ENCODE results near the gene PGBD2. TPM values are rescaled to one million over a fixed set of nuclear protein-coding genes. Genes with fewer than 3 reads are reported as not detected.
"Not testable (repeated sequence)": the region's sequence is repeated elsewhere in the genome, so short reads cannot be mapped to it uniquely, and the experiment has no call there.

The PGBD2 gene
- total RNA-seq, 1 experiment from 2014 or later, result 7.0 TPM

GRCh38 chr1:248884632-248885295 is 21.3 kb upstream of the PGBD2 start:
- Mint-ChIP-seq H3K4me1 (ENCODE audit: low read depth, unreplicated experiment) (no peaks in the 10 kb centered on the region), H3K27me3 (ENCODE audit: insufficient read depth, unreplicated experiment) (no peaks in the 10 kb centered on the region), H3K27ac (ENCODE audit: unreplicated experiment) (no peak overlapping the region), H3K4me3 (ENCODE audit: unreplicated experiment) (no peak overlapping the region), H3K9me3 (ENCODE audit: unreplicated experiment) (no peaks in the 10 kb centered on the region), H3K36me3 (ENCODE audit: insufficient read depth, unreplicated experiment) (no peaks in the 10 kb centered on the region)
- no peak for DNase-seq
- no TSS peak for BruUV-seq (replicated peaks)
- intact Hi-C loops (cut with micrococcal nuclease; ENCODE audit: unreplicated experiment), result no loop called here
- ChIA-PET POLR2A (interaction anchor here (0.7 kb wide), 1 partner anchor 47 kb away, joined by 4 read pairs; no protein-coding TSS in a partner anchor), CTCF (no interaction called here)
- no peaks in the 10 kb centered on the region for H3K4me1 ChIP-seq
- no peaks in the 10 kb centered on the region for H3K9me3 ChIP-seq
- TF ChIP-seq, protein P1, sequence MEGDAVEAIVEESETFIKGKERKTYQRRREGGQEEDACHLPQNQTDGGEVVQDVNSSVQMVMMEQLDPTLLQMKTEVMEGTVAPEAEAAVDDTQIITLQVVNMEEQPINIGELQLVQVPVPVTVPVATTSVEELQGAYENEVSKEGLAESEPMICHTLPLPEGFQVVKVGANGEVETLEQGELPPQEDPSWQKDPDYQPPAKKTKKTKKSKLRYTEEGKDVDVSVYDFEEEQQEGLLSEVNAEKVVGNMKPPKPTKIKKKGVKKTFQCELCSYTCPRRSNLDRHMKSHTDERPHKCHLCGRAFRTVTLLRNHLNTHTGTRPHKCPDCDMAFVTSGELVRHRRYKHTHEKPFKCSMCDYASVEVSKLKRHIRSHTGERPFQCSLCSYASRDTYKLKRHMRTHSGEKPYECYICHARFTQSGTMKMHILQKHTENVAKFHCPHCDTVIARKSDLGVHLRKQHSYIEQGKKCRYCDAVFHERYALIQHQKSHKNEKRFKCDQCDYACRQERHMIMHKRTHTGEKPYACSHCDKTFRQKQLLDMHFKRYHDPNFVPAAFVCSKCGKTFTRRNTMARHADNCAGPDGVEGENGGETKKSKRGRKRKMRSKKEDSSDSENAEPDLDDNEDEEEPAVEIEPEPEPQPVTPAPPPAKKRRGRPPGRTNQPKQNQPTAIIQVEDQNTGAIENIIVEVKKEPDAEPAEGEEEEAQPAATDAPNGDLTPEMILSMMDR (IDR thresholded peaks at IDR 0.05; ENCODE audit: insufficient read depth in 1 of 2, low read depth in 1 of 2, low read length in 1 of 2, severe bottlenecking in 1 of 2, unreplicated experiment in 1 of 2), result peak in 1 of 2 experiments; percentile 18
- H3K4me3 ChIP-seq (ENCODE audit: low read depth, low read length), result no peak overlapping the region
- no peaks in the 10 kb centered on the region for H3K27me3 ChIP-seq (replicated peaks; ENCODE audit: control insufficient read depth, insufficient read depth, low read length)
- H3K36me3 ChIP-seq (ENCODE audit: control insufficient read depth, insufficient read depth, low read length), result no peaks in the 10 kb centered on the region

- DNase-seq, result no peak
- Mint-ChIP-seq H3K27me3 (ENCODE audit: insufficient read depth, unreplicated experiment) (no peaks in the 10 kb centered on the region), H3K9me3 (ENCODE audit: unreplicated experiment) (no peaks in the 10 kb centered on the region), H3K36me3 (ENCODE audit: insufficient read depth, unreplicated experiment) (no peaks in the 10 kb centered on the region), H3K4me3 (ENCODE audit: unreplicated experiment) (no peak overlapping the region), H3K4me1 (ENCODE audit: low read depth, unreplicated experiment) (peaks cover 1% of the 10 kb centered on the region), H3K27ac (ENCODE audit: unreplicated experiment) (no peak overlapping the region)
- TF ChIP-seq, protein P1 (IDR thresholded peaks at IDR 0.05; ENCODE audit: insufficient read depth in 1 of 2, low read depth in 1 of 2, low read length in 1 of 2, severe bottlenecking in 1 of 2, unreplicated experiment in 1 of 2), result no peak
- H3K4me3 ChIP-seq (ENCODE audit: low read depth, low read length), result no peak overlapping the region
- ChIA-PET POLR2A (interaction anchor here (0.5 to 0.7 kb wide), 2 partner anchors 21 to 48 kb away, joined by 3 to 4 read pairs; no protein-coding TSS in a partner anchor), CTCF (no interaction called here)
- H3K27me3 ChIP-seq (replicated peaks; ENCODE audit: control insufficient read depth, insufficient read depth, low read length), result no peaks in the 10 kb centered on the region
- H3K4me1 ChIP-seq, result no peaks in the 10 kb centered on the region
- no peaks in the 10 kb centered on the region for H3K9me3 ChIP-seq
- BruUV-seq (replicated peaks), result no TSS peak
- intact Hi-C loops (cut with micrococcal nuclease; ENCODE audit: unreplicated experiment), result no loop called here
- H3K36me3 ChIP-seq (ENCODE audit: control insufficient read depth, insufficient read depth, low read length), result no peaks in the 10 kb centered on the region
Measured at GRCh38 chr1:248885646-248886045, 20.4 kb upstream of the PGBD2 start.

GRCh38 chr1:248886237-248886895 is 19.7 kb upstream of the PGBD2 start:
- Mint-ChIP-seq H3K9me3 (ENCODE audit: unreplicated experiment) (no peaks in the 10 kb centered on the region), H3K27ac (ENCODE audit: unreplicated experiment) (no peak overlapping the region), H3K4me3 (ENCODE audit: unreplicated experiment) (no peak overlapping the region), H3K27me3 (ENCODE audit: insufficient read depth, unreplicated experiment) (no peaks in the 10 kb centered on the region), H3K36me3 (ENCODE audit: insufficient read depth, unreplicated experiment) (no peaks in the 10 kb centered on the region), H3K4me1 (ENCODE audit: low read depth, unreplicated experiment) (peaks cover 6% of the 10 kb centered on the region)
- POLR2A ChIA-PET, result interaction anchor here (0.5 to 0.8 kb wide), 2 partner anchors 20 kb away, joined by 3 to 4 read pairs; partner anchors contain the start of gene PGBD2
- Histone ChIP-seq H3K9me3 (no peaks in the 10 kb centered on the region), H3K27me3 (replicated peaks; ENCODE audit: control insufficient read depth, insufficient read depth, low read length) (no peaks in the 10 kb centered on the region), H3K36me3 (ENCODE audit: control insufficient read depth, insufficient read depth, low read length) (no peaks in the 10 kb centered on the region), H3K4me3 (ENCODE audit: low read depth, low read length) (no peak overlapping the region), H3K4me1 (no peaks in the 10 kb centered on the region)
- intact Hi-C loops (cut with micrococcal nuclease; ENCODE audit: unreplicated experiment), result no loop called here
- TF ChIP-seq, protein P1 (IDR thresholded peaks at IDR 0.05; ENCODE audit: insufficient read depth in 1 of 2, low read depth in 1 of 2, low read length in 1 of 2, severe bottlenecking in 1 of 2, unreplicated experiment in 1 of 2), result no peak
- no TSS peak for BruUV-seq (replicated peaks)
- DNase-seq, result no peak
- CTCF ChIA-PET, result no interaction called here

DNA sequence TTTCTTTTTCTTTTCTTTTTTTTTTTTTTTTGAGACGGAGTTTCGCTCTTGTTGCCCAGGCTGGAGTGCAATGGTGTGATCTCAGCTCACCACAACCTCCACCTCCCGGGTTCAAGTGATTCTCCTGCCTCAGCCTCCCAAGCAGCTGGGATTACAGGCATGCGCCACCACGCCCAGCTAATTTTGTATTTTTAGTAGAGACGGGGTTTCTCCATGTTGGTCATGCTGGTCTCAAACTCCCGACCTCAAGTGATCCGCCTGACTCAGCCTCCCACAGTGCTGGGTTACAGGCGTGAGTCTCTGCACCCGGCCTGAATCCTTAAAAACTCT is 16.2 kb upstream of the PGBD2 start:
- H3K9me3 ChIP-seq; H3K27me3 ChIP-seq (replicated peaks; ENCODE audit: control insufficient read depth, insufficient read depth, low read length); CTCF ChIA-PET; H3K36me3 Mint-ChIP-seq (ENCODE audit: insufficient read depth, unreplicated experiment); POLR2A ChIA-PET; H3K36me3 ChIP-seq (ENCODE audit: control insufficient read depth, insufficient read depth, low read length); H3K4me3 ChIP-seq (ENCODE audit: low read depth, low read length); H3K4me3 Mint-ChIP-seq (ENCODE audit: unreplicated experiment); H3K4me1 Mint-ChIP-seq (ENCODE audit: low read depth, unreplicated experiment); DNase-seq; H3K9me3 Mint-ChIP-seq (ENCODE audit: unreplicated experiment); BruUV-seq (replicated peaks); H3K27ac Mint-ChIP-seq (ENCODE audit: unreplicated experiment); H3K27me3 Mint-ChIP-seq (ENCODE audit: insufficient read depth, unreplicated experiment); H3K4me1 ChIP-seq: not testable (repeated sequence)
- intact Hi-C loops (cut with micrococcal nuclease; ENCODE audit: unreplicated experiment), result loop anchor here (2.0 kb wide), 1 partner anchor 17 kb away; the partner anchor contains the start of gene PGBD2
